GM12872 (cell line): ENCODE results near the gene KRTAP4-1.

Experiments
- CTCF ChIP-seq: IDR thresholded peaks from 3 replicates; pipeline ENCODE4 v1.5.1; 2011; ENCODE audit warnings: low read depth, mild to moderate bottlenecking, low read length, moderate library complexity; ENCODE audit not compliant: insufficient read depth

The KRTAP4-1 gene

DNA sequence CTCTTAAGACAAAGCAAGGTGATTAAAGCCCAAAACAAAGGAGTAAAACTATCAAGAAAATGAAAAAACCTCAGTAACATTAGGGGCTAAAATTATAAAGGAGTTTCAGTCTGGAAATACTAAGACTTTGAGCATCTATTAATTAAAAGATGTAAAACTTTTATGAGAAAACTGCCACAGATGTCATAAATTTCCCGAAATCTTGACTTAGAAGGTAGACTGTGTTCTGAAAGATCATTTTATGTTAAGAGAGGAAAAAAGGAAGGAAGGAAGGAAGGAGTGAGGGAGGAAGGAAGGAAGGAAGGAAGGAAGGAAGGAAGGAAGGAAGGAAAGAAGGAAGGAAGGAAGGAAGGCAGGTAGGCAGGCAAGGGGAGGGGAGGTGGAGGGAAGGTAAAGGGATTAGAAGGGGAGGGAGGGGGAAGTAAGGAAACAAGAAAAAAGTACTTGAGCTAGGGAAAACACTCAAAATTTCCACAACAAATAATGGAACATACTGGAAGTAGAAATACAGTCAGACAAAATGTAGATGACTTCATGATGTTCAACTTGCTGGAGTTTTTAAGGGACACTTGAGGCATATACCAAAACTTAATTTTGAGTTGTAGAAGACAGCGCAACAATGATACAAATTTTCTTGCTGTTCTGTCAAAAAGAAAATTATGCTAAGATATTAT lies 37.0 kb downstream of the KRTAP4-1 start:
- TF ChIP-seq CTCF = no peak

GRCh38 chr17:41145261-41145660 lies 39.5 kb downstream of the KRTAP4-1 start:
- TF ChIP-seq CTCF = no peak

DNA sequence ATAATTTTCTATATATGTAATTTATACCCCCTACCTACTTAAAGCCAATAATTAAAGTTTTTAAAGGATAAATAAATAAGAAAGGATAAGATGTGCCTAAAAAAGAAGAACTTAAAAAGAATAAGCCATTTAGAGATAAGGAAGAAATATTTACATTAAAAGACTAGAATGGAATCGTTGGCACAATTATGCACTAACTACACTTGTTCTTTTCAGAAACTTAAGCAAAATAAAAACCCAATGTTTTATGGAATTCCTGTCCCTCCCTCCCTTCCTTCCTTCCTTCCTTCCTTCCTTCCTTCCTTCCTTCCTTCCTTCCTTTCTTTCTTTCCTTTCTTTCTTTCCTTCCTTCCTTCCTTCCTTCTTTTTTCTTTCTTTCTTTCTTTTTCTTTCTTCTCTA lies 39.9 kb downstream of the KRTAP4-1 start:
- no peak for TF ChIP-seq CTCF

DNA sequence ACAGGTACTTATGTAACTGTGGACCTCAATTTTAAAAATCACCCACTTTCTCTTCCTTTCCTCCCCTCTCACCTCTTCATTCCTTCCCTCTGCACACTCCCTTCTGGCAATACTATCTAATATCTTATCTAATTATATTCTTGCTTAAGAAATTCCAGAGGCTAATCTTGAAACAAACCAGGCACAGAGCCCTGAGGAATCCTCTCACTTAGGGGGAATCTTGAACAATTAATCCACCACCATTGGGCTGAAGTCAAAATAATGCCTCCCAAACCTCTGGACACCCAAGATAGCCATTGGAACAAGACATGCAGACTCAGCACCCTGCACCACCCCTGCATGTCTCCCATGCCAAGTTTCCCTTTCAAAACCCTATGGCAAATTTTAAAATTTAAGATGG lies 43.4 kb downstream of the KRTAP4-1 start:
- no peak for TF ChIP-seq CTCF

DNA sequence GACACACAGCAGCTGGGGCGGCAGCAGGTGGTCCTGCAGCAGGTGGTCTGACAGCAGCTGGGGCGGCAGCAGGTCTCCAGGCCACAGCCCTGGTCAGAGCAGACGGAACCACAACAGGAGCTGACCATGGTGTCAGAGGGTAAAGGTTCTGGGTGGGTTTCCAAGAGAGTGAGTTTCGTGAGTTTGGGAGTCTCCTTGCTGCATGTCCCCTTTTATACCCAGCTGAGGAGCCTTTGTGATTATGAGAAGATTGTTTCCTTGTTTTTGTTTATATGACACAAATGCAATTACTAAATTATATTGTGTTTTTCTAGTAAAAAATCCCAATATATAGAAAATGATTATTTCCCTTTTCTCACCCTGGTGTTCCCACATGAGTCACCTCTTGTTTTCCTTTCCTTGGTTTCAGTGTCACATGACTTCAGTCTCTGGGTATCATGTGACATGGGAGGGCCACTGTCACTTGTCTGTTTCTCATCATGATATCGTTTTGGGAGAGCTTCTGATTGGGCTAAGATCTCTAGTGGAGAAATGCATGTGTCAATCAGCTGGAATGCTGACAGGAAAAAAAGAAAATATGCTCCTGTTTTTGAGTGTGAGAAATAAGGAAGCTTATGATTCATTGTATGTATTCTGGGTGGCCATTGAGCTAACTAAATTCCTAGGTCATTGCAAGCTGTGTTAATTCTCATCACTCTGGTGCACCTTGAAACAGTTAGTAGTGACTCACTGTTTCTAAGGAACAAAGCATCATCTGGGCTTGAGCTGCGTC lies 44.2 kb downstream of the KRTAP4-1 start, which contains the start of gene KRTAP4-6:
Gene KRTAP4-6, minus strand, starts transcription at position 185 of the 772 bp plus-strand sequence. Its CDS starts 57 bp downstream, at position 128.
- TF ChIP-seq CTCF = no peak
